ENCODE data around the gene SNX10. TPM values are rescaled to one million over a fixed set of nuclear protein-coding genes. Genes with fewer than 3 reads are reported as not detected.

The SNX10 gene
- total and polyA plus RNA-seq, 2 of the 8 experiments (the other 6 are each of a cell fraction or from before 2014, with no cell fraction given), result 4.4 to 9.6 TPM

GRCh38 chr7:26419198-26419597 lies 127.5 kb downstream of the SNX10 start:
- no peak overlapping the region for H2AK5ac ChIP-seq (ENCODE audit: low read depth, low read length)
- no peak overlapping the region for H3K4me2 ChIP-seq (ENCODE audit: insufficient read depth in 1 of 2, low read depth in 2 of 2, low read length in 2 of 2)
- no peak overlapping the region for H3K4me3 ChIP-seq (ENCODE audit: extremely low read depth in 1 of 4, insufficient read depth in 2 of 4, low read depth in 3 of 4, low read length in 4 of 4)
- no peak overlapping the region for H3K14ac ChIP-seq (ENCODE audit: insufficient read length)
- no peaks in the 10 kb centered on the region for H4K20me1 ChIP-seq (replicated peaks in 1 of 2; ENCODE audit: control insufficient read depth in 1 of 2, insufficient read depth in 2 of 2, low read length in 2 of 2)
- H4K8ac ChIP-seq (ENCODE audit: extremely low read depth, insufficient read depth, low read length), result no peak overlapping the region
- peaks cover 3 to 7% (median 5%) of the 10 kb centered on the region in 4 experiments; a peak in 5 of 7 replicates for H3K4me1 ChIP-seq (replicated peaks in 1 of 4; ENCODE audit: control insufficient read depth in 3 of 4, insufficient read depth in 4 of 4, low read length in 3 of 4)
- no peak overlapping the region for H2BK120ac ChIP-seq (replicated peaks; ENCODE audit: low read depth, low read length)
- no peak overlapping the region for H2BK5ac ChIP-seq (ENCODE audit: low read depth, low read length)
- no peaks in the 10 kb centered on the region for H3K36me3 ChIP-seq (ENCODE audit: control insufficient read depth in 2 of 4, insufficient read depth in 4 of 4, low read length in 3 of 4)
- ChIA-PET CTCF (ENCODE audit: partially characterized antibody) (interaction anchor here (2.0 kb wide), 1 partner anchor 9 kb away, joined by 7 read pairs; no protein-coding TSS in a partner anchor), POLR2A (ENCODE audit: partially characterized antibody) (no interaction called here)
- H3K27me3 ChIP-seq (replicated peaks in 1 of 4; ENCODE audit: control insufficient read depth in 3 of 4, extremely low read depth in 1 of 4, insufficient read depth in 3 of 4, low read length in 3 of 4), result no peaks in the 10 kb centered on the region
- H3K23ac ChIP-seq (ENCODE audit: insufficient read length), result no peak overlapping the region
- H3K56ac ChIP-seq (replicated peaks; ENCODE audit: insufficient read length, low read depth, low read length), result no peak overlapping the region
- H2BK12ac ChIP-seq (ENCODE audit: low read depth, low read length), result no peak overlapping the region
- 82% methylated on average over 3 of the region's 3 CpGs; no CpG with 5 or more reads in 1 of the 2 experiments for whole genome bisulfite sequencing, 2 experiments (ENCODE audit: extremely low coverage in 1 of 2, insufficient coverage in 1 of 2, insufficient read length in 1 of 2, insufficient replicate concordance in 2 of 2, low coverage in 1 of 2, low lambda C conversion rate in 2 of 2, missing lambda C conversion rate in 1 of 2)
- TF ChIP-seq E2F6 (IDR thresholded peaks at IDR 0.05) (no peak), BACH1 (IDR thresholded peaks at IDR 0.05; ENCODE audit: low read length) (no peak), JUND (IDR thresholded peaks at IDR 0.05; ENCODE audit: low read length) (no peak), USF2 (IDR thresholded peaks at IDR 0.05; ENCODE audit: low read length) (no peak)
- DNase-seq (ENCODE audit: low read depth in 1 of 2, low spot score in 2 of 2), result no peak
- H3K79me2 ChIP-seq (ENCODE audit: control insufficient read depth in 1 of 2, insufficient read depth in 2 of 2, low read length in 2 of 2), result no peaks in the 10 kb centered on the region
- no peak overlapping the region for H3K9ac ChIP-seq (replicated peaks in 1 of 4; ENCODE audit: extremely low read depth in 1 of 4, low read depth in 3 of 4, low read length in 3 of 4)
- no peak overlapping the region for H3K18ac ChIP-seq (ENCODE audit: extremely low read depth, low read length)
- no peak overlapping the region for H4K91ac ChIP-seq (replicated peaks; ENCODE audit: insufficient read length, low read length)
- H2AFZ ChIP-seq (ENCODE audit: low read length), result no peak overlapping the region
- no peak for FAIRE-seq
- H3K23me2 ChIP-seq (ENCODE audit: low read depth, low read length), result no peaks in the 10 kb centered on the region; the same call in 1 of the 2 replicates
- H4K5ac ChIP-seq (ENCODE audit: insufficient read length, low read depth, low read length), result no peak overlapping the region
- H3K27ac ChIP-seq (ENCODE audit: low read depth, low read length), result no peak overlapping the region
- no peaks in the 10 kb centered on the region for H3K9me3 ChIP-seq (ENCODE audit: insufficient read depth in 2 of 2, low read depth in 1 of 2, low read length in 1 of 2)
- H2BK15ac ChIP-seq (ENCODE audit: low read length), result no peak overlapping the region
- H3K4ac ChIP-seq (replicated peaks; ENCODE audit: insufficient read length, low read depth, low read length), result no peak overlapping the region
- no peak overlapping the region for H2BK20ac ChIP-seq (ENCODE audit: low read length)
- H3K79me1 ChIP-seq (ENCODE audit: low read depth, low read length), result no peaks in the 10 kb centered on the region

Data from H1 (cell line).